Measurements from ENCODE around the gene SPSB4. TPM values are rescaled to one million over a fixed set of nuclear protein-coding genes. Genes with fewer than 3 reads are reported as not detected.

SPSB4 gene
- total RNA-seq, 3 donors from 2014 or later: 1.3 TPM; not detected in 2

DNA sequence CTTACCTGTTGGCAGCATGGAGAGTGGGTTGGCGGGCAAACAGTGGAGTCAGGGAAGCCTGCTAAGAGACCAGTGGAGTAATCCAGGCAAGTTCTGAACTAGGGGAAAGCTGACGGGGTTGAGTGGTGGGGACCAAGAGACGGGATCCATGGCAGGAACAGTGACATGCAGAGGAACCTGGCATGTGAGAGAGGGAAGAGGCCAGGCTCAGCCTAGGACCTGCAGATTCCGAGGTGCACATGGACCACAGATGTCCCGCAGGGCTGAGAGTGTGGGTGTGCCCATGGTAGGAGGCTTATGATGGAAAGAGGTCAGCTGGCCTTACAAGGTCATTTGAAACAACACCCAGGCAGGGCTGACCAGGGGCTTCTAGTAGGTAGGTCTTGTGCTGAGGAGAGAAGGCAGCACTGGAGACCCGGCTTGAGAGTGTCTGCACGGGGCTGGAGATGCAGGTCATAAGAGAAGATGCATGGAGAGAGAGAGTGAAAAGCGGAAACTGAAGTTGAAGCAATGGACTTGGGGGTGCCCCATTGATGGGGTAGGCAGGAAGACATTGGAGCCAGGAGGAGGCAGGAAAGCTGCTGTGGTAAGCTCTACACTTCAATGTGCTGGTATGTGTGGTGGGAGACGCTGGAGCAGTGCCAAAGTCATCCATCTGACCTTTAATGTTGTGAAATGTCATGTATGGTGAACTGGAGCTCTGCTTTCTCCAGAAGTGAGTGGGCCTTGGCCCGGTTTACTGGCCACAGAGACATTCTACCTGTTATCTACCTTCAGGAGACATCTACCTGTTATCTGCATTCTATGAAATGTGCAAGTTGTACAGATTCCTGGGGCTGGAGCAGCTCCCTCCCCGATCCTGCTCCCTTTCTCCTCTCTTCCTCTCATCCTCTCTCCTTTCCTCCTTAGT is 4.6 kb downstream of the SPSB4 start:
- peaks cover 0 to 8% of the 10 kb centered on the region in 2 donors for H3K4me1 ChIP-seq
- no peak overlapping the region for H3K27ac ChIP-seq
- no peak overlapping the region for H3K4me3 ChIP-seq
- intact Hi-C loops (cut with DNase I; ENCODE audit: low total_unique reads): no loop called here
- H3K9me3 ChIP-seq: no peaks in the 10 kb centered on the region
- H3K27me3 ChIP-seq: peaks cover 0 to 28% of the 10 kb centered on the region in 2 donors
- TF ChIP-seq, protein P1, sequence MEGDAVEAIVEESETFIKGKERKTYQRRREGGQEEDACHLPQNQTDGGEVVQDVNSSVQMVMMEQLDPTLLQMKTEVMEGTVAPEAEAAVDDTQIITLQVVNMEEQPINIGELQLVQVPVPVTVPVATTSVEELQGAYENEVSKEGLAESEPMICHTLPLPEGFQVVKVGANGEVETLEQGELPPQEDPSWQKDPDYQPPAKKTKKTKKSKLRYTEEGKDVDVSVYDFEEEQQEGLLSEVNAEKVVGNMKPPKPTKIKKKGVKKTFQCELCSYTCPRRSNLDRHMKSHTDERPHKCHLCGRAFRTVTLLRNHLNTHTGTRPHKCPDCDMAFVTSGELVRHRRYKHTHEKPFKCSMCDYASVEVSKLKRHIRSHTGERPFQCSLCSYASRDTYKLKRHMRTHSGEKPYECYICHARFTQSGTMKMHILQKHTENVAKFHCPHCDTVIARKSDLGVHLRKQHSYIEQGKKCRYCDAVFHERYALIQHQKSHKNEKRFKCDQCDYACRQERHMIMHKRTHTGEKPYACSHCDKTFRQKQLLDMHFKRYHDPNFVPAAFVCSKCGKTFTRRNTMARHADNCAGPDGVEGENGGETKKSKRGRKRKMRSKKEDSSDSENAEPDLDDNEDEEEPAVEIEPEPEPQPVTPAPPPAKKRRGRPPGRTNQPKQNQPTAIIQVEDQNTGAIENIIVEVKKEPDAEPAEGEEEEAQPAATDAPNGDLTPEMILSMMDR (IDR thresholded peaks at IDR 0.05): no peak
- TF ChIP-seq POLR2AphosphoS5 (IDR thresholded peaks at IDR 0.05) (no peak), POLR2A (IDR thresholded peaks at IDR 0.05) (no peak)
- no peak for DNase-seq (ENCODE audit: low spot score in 2 of 2)
- H3K36me3 ChIP-seq: no peaks in the 10 kb centered on the region

DNA sequence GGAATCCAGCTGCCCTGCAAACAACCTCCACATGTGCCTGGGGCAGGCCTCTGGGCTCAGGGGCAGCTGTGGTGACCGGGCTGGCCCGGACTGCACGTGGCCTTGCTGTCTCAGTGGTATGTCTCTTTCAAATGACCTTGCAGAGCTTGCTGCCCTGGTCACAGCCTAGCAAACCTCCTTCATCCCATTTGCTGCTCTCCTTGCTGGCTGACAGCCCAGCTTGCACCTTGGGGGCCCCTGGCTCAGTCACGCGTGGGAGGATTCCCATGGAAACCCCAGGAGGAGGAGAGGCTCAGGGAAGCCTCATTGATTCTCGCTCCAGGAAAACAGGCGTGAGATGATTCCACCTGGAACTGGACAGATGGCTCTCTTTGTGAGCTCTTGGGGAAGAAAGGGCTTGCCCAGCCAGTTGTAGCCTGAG is 5.6 kb downstream of the SPSB4 start:
- intact Hi-C loops (cut with DNase I; ENCODE audit: low total_unique reads): no loop called here
- no peak for DNase-seq (ENCODE audit: low spot score in 2 of 2)
- Histone ChIP-seq H3K27me3 (peaks cover 0 to 18% of the 10 kb centered on the region in 2 donors), H3K4me1 (peaks cover 0 to 1% of the 10 kb centered on the region in 2 donors), H3K36me3 (no peaks in the 10 kb centered on the region), H3K9me3 (no peaks in the 10 kb centered on the region), H3K27ac (no peak overlapping the region), H3K4me3 (no peak overlapping the region)
- TF ChIP-seq POLR2A (IDR thresholded peaks at IDR 0.05) (no peak), POLR2AphosphoS5 (IDR thresholded peaks at IDR 0.05) (no peak)
- TF ChIP-seq, protein P1 (IDR thresholded peaks at IDR 0.05): no peak

DNA sequence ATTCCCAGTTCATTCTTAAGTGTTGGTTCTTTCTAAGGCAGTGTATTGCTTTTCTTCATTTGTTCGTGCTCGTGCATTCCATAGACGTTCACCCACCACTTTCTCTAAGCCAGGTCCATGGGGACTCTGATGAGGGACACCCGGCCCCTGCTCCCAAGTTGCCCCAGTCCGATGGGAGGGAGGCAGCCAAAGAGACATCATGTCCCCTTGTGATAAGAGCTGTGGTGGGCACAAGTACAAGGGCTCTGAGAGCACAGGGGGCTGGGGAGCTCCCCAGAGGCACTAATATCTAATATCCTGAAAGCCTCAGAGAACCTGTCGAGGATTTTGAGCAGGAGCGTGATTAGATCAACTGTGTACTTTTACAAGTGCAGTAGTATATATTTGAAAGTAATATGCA is 6.3 kb downstream of the SPSB4 start:
- DNase-seq (ENCODE audit: low spot score in 2 of 2): no peak
- H3K27ac ChIP-seq: no peak overlapping the region
- no peak for TF ChIP-seq POLR2A (IDR thresholded peaks at IDR 0.05)
- TF ChIP-seq, protein P1 (IDR thresholded peaks at IDR 0.05): no peak
- no peak for TF ChIP-seq POLR2AphosphoS5 (IDR thresholded peaks at IDR 0.05)
- intact Hi-C loops (cut with DNase I; ENCODE audit: low total_unique reads): no loop called here
- no peaks in the 10 kb centered on the region for H3K4me1 ChIP-seq
- H3K4me3 ChIP-seq: no peak overlapping the region
- H3K9me3 ChIP-seq: no peaks in the 10 kb centered on the region
- H3K27me3 ChIP-seq: peaks cover 0 to 12% of the 10 kb centered on the region in 2 donors
- no peaks in the 10 kb centered on the region for H3K36me3 ChIP-seq

DNA sequence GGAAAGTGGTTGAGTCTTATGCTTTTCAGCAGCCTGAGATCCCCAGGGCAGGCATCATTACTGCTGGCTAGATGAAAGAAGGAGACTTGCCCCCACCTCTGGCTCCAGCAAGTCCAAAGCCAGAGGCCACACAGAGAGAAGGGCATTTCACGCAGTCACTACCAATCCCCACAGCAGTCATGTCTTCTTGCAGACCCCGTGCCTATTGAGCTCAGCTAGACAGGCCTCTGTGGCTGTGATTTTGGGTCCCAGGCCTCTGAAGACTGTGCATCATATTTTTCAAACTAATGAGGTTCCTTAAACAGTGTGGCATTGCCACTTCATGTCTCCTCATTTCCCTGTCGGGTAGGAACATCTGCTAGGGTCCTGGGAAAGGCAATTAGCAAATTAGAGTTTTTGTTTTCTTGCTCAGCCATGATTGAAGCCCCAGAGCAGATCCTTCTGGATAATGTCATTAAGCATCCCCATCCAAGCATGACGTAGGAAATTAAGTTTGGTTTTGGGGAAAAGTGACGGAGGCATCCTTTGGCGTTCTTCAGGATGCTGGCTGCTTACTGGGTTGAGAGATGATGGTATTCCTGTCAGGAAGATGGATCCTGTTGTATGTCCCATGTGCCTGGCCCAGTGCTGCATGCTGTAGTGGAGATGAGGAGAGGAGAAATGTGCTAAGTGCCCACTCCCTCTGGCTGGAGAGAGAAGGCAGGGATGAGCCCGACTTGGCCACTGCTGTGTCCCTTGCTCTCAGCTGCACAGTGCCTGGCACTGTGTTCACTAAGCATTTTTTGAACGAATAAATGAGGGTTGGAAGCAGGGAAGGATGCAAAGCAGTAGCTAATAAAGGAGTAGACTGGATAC is 7.0 kb downstream of the SPSB4 start:
- TF ChIP-seq, protein P1 (IDR thresholded peaks at IDR 0.05): no peak
- TF ChIP-seq POLR2A (IDR thresholded peaks at IDR 0.05) (no peak), POLR2AphosphoS5 (IDR thresholded peaks at IDR 0.05) (no peak)
- Histone ChIP-seq H3K9me3 (no peaks in the 10 kb centered on the region), H3K27ac (no peak overlapping the region), H3K36me3 (no peaks in the 10 kb centered on the region), H3K4me1 (no peaks in the 10 kb centered on the region), H3K4me3 (no peak overlapping the region), H3K27me3 (peaks cover 0 to 4% of the 10 kb centered on the region in 2 donors)
- intact Hi-C loops (cut with DNase I; ENCODE audit: low total_unique reads): no loop called here
- no peak for DNase-seq (ENCODE audit: low spot score in 2 of 2)
